ENCODE results near the gene DGCR8. TPM values are rescaled to one million over a fixed set of nuclear protein-coding genes. Genes with fewer than 3 reads are reported as not detected.

Gene DGCR8
- total RNA-seq, 6 experiments from 2014 or later = 11.4 to 27.2 (median 16.1) TPM

MicroRNAs encoded within 50 kb of the gene (microRNA counts, 767-probe panel; counts per million panel counts)
- 237 counts per million for microRNA hsa-miR-1306-3p
- microRNA hsa-miR-185-5p = 2,872 counts per million, percentile 4 among the panel's probes with 10 or more counts

Small RNA genes lying within 50 kb of the gene (microRNA-seq; reads per million reads assigned to microRNA genes)
- gene MIR185 (1,288 to 1,442 reads per million in 2 donors), gene MIR6816 (0 to 0.29 reads per million in 2 donors)

Small RNA genes lying within 50 kb of the gene (small RNA-seq; reads per million reads assigned to genes)
- gene MIR185 (2.0 to 2.2 reads per million in 2 experiments), gene MIR6816 (0 to 0.13 reads per million in 2 experiments), gene RF00017 (0 reads per million in 2 experiments), gene RF00599 (0 reads per million in 2 experiments)

Other genes with a start within 250 kb of the DGCR8 start
- gene GNB1L, start 225.4 kb upstream of the DGCR8 start, total RNA-seq = 1 to 10 TPM; 1.4 to 3.2 (median 2.7) TPM
- gene RTL10, start 225.4 kb upstream of the DGCR8 start, total RNA-seq = 1 to 10 TPM; 6.4 to 9.1 (median 6.6) TPM
- 100 to 1,000 TPM; 144 to 270 (median 200) TPM for gene COMT, start 138.5 kb upstream of the DGCR8 start, total RNA-seq
- 10 to 100 TPM; 35.9 to 47.8 (median 44.3) TPM for gene TXNRD2, start 138.4 kb upstream of the DGCR8 start, total RNA-seq
- 10 to 100 TPM; 11.5 to 40.9 (median 20.7) TPM for gene ARVCF, start 63.4 kb upstream of the DGCR8 start, total RNA-seq
- gene TANGO2, start 59.1 kb upstream of the DGCR8 start, total RNA-seq = 10 to 100 TPM; 11.0 to 27.0 (median 15.5) TPM
- 100 to 1,000 TPM in 2 of 6 experiments, 10 to 100 TPM in 4; 39.5 to 224 (median 52.2) TPM for gene RANBP1, start 35.9 kb downstream of the DGCR8 start, total RNA-seq
- 10 to 100 TPM; 26.9 to 54.6 (median 29.1) TPM for gene TRMT2A, start 37.0 kb downstream of the DGCR8 start, total RNA-seq
- 10 to 100 TPM; 11.4 to 39.0 (median 28.7) TPM for gene ZDHHC8, start 51.6 kb downstream of the DGCR8 start, total RNA-seq
- gene CCDC188, start 70.8 kb downstream of the DGCR8 start, total RNA-seq = not detected
- 10 to 100 TPM in 2 of 6 experiments, 1 to 10 TPM in 4; 3.0 to 12.4 (median 8.5) TPM for gene RTN4R, start 188.1 kb downstream of the DGCR8 start, total RNA-seq
- gene DGCR6L, start 239.8 kb downstream of the DGCR8 start, total RNA-seq = 10 to 100 TPM; 32.6 to 79.9 (median 50.9) TPM

Data from right lobe of liver (tissue), 5 donors.